B cell (primary cell): ENCODE measurements around the gene PPARD.

Experiments
- CTCF ChIP-seq: fragments of 200-600 bp; IDR thresholded peaks from one replicate; pipeline ENCODE4 v1.8.0; 2022; ENCODE audit warnings: antibody characterized with exemption, mild to moderate bottlenecking
- EZH2 ChIP-seq: IDR thresholded peaks from 2 replicates; pipeline ENCODE4 v1.6.1; 2012; ENCODE audit warnings: borderline replicate concordance, low read depth, mild to moderate bottlenecking, moderate library complexity, low read length; ENCODE audit not compliant: insufficient read depth, poor library complexity, severe bottlenecking

GRCh38 chr6:35417979-35418661, 75.8 kb downstream of the PPARD start:
- TF ChIP-seq CTCF = no peak
- no peak for TF ChIP-seq EZH2
